Activated T-helper 1 cell treated with anti-CD3 and anti-CD28 coated beads, Interleukin-12 subunit alpha, Interleukin-12 subunit beta, Interleukin-2, Interleukin-4 antibody, amounts not matched to agents 30 ng/mL and 10 ng/mL and 1 ng/mL, durations not matched to agents 14 hours and 24 hours and 36 hours (primary cell): ENCODE measurements around the gene EEF1AKMT3. TPM values are rescaled to one million over a fixed set of nuclear protein-coding genes. Genes with fewer than 3 reads are reported as not detected.
A peak's percentile ranks its signal among the peaks of the same experiment; 100 is the strongest.
"Not testable (repeated sequence)": the region's sequence is repeated elsewhere in the genome, so short reads cannot be mapped to it uniquely, and the experiment has no call there.

Experiments
- DNase-seq: peaks from one replicate; pipeline ENCODE4 v3.0.0; 2021; ENCODE audit warnings: low spot score
- H3K27ac Mint-ChIP-seq: one replicate; pipeline ENCODE4 v1.8.0; 2021; ENCODE audit warnings: mild to moderate bottlenecking, mixed read lengths
- H3K27me3 Mint-ChIP-seq: one replicate; pipeline ENCODE4 v1.8.0; 2022; ENCODE audit warnings: mild to moderate bottlenecking, moderate library complexity, mixed read lengths; ENCODE audit not compliant: insufficient read depth
- H3K36me3 Mint-ChIP-seq: one replicate; pipeline ENCODE4 v1.8.0; 2021; ENCODE audit warnings: low read depth, mixed read lengths
- H3K4me1 Mint-ChIP-seq: one replicate; pipeline ENCODE4 v1.8.0; 2021; ENCODE audit warnings: low read depth, mixed read lengths
- H3K4me3 Mint-ChIP-seq: one replicate; pipeline ENCODE4 v1.8.0; 2021; ENCODE audit warnings: mild to moderate bottlenecking, moderate library complexity, mixed read lengths
- H3K9me3 Mint-ChIP-seq: one replicate; pipeline ENCODE4 v1.8.0; 2021; ENCODE audit warnings: mixed read lengths
- intact Hi-C: fragments of 100-400 bp; cut with micrococcal nuclease; formaldehyde crosslinking; loops from one replicate; pipeline ENCODE4 v1.15.1; 2024
- total RNA-seq: library from RNA; stranded (reverse); gene quantifications from 2 replicates; pipeline ENCODE4 v1.2.3, GENCODE V29; 2022

The EEF1AKMT3 gene
- total RNA-seq, 1 donor from 2014 or later, result 4.5 TPM

GRCh38 chr12:57816001-57816854 lies 43.8 kb downstream of the EEF1AKMT3 start:
- no peak for DNase-seq
- no peak overlapping the region for H3K4me3 Mint-ChIP-seq
- no peaks in the 10 kb centered on the region for H3K27me3 Mint-ChIP-seq
- H3K36me3 Mint-ChIP-seq, result peaks cover 11% of the 10 kb centered on the region
- H3K4me1 Mint-ChIP-seq, result no peaks in the 10 kb centered on the region
- H3K27ac Mint-ChIP-seq, result no peak overlapping the region
- H3K9me3 Mint-ChIP-seq, result no peaks in the 10 kb centered on the region
- intact Hi-C loops, result no loop called here

DNA sequence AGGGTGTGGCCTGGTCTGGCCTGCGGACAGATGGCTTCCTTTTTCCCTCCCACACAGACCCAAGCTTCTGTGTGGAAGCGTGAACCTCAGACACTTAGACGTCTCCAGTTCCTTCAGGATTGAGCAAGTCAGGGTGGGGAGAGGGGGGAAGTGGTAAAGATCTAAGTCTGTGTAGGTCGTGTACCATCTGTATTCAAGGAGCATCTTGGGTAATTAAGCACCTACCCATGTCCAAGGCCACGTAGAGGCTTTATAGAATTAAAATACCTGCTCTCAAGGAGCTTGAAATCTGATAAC lies 44.4 kb downstream of the EEF1AKMT3 start:
- H3K4me1 Mint-ChIP-seq, result no peaks in the 10 kb centered on the region
- DNase-seq, result no peak
- H3K27me3 Mint-ChIP-seq, result no peaks in the 10 kb centered on the region
- H3K36me3 Mint-ChIP-seq, result peaks cover 11% of the 10 kb centered on the region
- no peak overlapping the region for H3K4me3 Mint-ChIP-seq
- no peaks in the 10 kb centered on the region for H3K9me3 Mint-ChIP-seq
- intact Hi-C loops, result no loop called here
- no peak overlapping the region for H3K27ac Mint-ChIP-seq

DNA sequence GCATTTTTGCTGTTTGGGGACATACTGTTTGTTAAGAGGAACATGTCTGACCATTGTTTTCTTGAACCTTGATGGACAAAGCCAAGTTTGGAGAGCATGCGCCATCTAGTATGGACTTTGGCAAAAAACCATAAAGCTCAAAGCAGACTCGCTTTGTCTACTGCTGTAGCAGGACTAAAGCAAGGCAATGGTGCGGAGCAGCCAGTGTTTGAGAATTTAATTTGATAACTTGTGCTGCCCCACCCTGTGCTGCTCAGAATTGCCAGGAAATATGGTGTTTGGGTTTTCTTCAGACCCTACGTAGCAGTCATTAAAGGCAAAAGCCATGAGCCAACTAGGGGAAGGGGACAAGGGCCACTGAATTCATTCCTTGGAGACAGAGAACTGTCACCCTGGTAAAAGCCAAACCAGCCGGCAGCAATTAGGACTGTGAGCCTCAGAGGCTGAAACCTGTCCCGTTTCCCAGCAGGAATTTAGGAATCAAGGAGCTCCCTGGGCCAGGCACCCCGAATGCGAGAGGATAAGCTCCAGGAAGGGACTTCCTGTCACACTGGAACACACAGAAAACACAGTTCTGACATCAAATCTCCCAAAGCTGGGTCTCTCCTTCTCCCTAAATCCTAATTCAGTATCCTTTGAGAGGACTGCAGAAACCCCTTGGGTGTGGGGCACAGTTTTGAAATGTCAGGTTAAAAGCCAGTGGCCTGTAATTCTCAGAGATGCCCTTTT lies 45.0 kb downstream of the EEF1AKMT3 start:
- intact Hi-C loops, result no loop called here
- Mint-ChIP-seq H3K9me3 (no peaks in the 10 kb centered on the region), H3K27ac (no peak overlapping the region), H3K27me3 (no peaks in the 10 kb centered on the region), H3K4me3 (no peak overlapping the region), H3K36me3 (peaks cover 15% of the 10 kb centered on the region), H3K4me1 (no peaks in the 10 kb centered on the region)
- DNase-seq, result no peak

GRCh38 chr12:57817990-57818331 lies 45.5 kb downstream of the EEF1AKMT3 start:
- H3K27ac Mint-ChIP-seq, H3K27me3 Mint-ChIP-seq, H3K4me1 Mint-ChIP-seq, intact Hi-C loops, H3K9me3 Mint-ChIP-seq, H3K4me3 Mint-ChIP-seq, DNase-seq: not testable (repeated sequence)
- H3K36me3 Mint-ChIP-seq, result peaks cover 18% of the 10 kb centered on the region

DNA sequence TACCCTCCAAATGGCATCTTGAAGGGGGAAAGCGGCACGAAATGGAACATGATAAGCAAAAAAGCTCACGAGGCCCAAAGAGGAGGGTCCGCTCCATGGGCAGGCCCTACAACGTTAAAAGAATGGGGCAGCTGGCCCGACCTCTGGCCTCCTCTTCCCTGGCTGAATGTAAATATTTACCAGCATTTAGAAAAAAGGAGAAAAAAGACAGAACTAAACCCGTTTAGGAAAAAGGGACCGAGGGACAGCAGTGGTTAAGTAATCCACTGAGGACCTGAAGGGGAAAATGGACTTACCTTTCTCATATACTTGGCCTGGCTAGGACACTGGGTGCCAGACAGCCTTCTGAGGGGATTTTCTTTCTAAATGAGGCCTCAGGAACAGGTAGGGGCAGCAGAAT lies 47.7 kb downstream of the EEF1AKMT3 start:
- H3K4me3 Mint-ChIP-seq, DNase-seq, H3K9me3 Mint-ChIP-seq, intact Hi-C loops, H3K27ac Mint-ChIP-seq, H3K27me3 Mint-ChIP-seq, H3K4me1 Mint-ChIP-seq: not testable (repeated sequence)
- peaks cover 31% of the 10 kb centered on the region for H3K36me3 Mint-ChIP-seq

DNA sequence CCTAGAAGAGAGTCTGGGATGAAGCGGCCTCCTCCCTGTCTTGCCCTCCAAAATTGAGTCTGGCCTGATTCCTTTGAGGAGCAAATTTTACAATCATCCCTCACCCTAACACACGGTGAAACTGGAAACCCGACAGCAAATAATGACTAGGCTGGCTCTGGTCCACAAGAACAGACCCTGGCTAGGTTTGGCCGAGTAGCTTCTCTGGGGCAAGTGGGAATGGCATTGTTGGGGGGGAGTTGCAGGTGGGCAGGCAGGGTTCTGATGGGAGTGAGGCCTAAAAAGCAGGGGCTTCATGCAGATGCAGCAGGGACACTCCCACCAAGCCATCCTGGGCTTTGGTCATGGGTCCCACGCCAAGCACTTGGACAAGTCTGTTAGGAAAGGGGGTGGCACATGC lies 48.6 kb downstream of the EEF1AKMT3 start:
- H3K36me3 Mint-ChIP-seq, result peaks cover 38% of the 10 kb centered on the region
- DNase-seq, H3K27me3 Mint-ChIP-seq, H3K9me3 Mint-ChIP-seq, H3K27ac Mint-ChIP-seq, H3K4me3 Mint-ChIP-seq, intact Hi-C loops, H3K4me1 Mint-ChIP-seq: not testable (repeated sequence)

DNA sequence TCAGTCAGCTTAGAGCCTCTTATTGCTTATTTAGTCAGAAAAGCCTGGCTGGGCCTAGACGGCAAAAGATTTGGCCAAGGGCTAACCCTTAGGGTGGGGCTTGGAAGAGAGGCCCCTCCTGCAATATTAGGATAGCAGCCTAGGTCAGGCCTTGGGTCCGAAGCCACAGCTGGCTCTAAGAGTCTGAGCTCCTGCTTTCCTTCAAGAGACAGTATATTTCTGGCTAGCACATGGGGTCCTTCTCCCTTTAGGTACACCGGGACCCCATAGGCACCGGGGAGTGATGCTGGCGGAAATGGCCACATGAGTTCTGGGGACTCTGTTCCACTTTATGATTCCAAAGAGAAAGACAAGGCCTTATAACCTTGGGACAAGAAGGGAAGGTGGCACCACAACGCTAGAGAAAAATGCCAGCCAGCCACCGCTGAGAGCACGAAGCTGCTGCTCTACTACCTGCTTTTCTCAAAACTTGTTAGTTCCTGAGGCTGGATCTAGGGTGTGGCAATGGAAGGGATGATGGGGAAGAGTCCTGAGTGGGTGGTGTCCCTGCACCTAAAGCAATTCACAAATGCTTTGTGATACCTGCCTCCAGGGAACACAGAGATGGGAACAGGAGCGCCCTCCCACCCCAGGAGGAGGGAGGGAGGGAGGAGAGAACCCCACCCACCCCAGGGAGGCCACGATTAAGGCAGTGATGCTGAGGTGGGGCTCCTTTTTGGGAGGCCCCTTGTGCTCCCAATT lies 49.2 kb downstream of the EEF1AKMT3 start:
- Mint-ChIP-seq H3K4me1 (no peaks in the 10 kb centered on the region), H3K27me3 (no peaks in the 10 kb centered on the region), H3K36me3 (peaks cover 40% of the 10 kb centered on the region), H3K4me3 (no peak overlapping the region), H3K27ac (no peak overlapping the region), H3K9me3 (no peaks in the 10 kb centered on the region)
- DNase-seq, result no peak
- intact Hi-C loops, result no loop called here

- Mint-ChIP-seq H3K27ac (peak overlapping the region; percentile 25), H3K4me3 (no peak overlapping the region), H3K36me3 (peaks cover 46% of the 10 kb centered on the region), H3K4me1 (no peaks in the 10 kb centered on the region), H3K9me3 (no peaks in the 10 kb centered on the region), H3K27me3 (no peaks in the 10 kb centered on the region)
- no peak for DNase-seq
- intact Hi-C loops, result no loop called here
Observed at GRCh38 chr12:57822392-57823130, 50.1 kb downstream of the EEF1AKMT3 start.

- no peaks in the 10 kb centered on the region for H3K4me1 Mint-ChIP-seq
- no peaks in the 10 kb centered on the region for H3K27me3 Mint-ChIP-seq
- no peak for DNase-seq
- H3K36me3 Mint-ChIP-seq, result peaks cover 46% of the 10 kb centered on the region
- intact Hi-C loops, result no loop called here
- H3K4me3 Mint-ChIP-seq, result no peak overlapping the region
- H3K9me3 Mint-ChIP-seq, result no peaks in the 10 kb centered on the region
- H3K27ac Mint-ChIP-seq, result no peak overlapping the region
Observed at GRCh38 chr12:57823131-57823907, 50.9 kb downstream of the EEF1AKMT3 start.

GRCh38 chr12:57823908-57824640 lies 51.7 kb downstream of the EEF1AKMT3 start:
- no peak overlapping the region for H3K4me3 Mint-ChIP-seq
- intact Hi-C loops, result no loop called here

DNA sequence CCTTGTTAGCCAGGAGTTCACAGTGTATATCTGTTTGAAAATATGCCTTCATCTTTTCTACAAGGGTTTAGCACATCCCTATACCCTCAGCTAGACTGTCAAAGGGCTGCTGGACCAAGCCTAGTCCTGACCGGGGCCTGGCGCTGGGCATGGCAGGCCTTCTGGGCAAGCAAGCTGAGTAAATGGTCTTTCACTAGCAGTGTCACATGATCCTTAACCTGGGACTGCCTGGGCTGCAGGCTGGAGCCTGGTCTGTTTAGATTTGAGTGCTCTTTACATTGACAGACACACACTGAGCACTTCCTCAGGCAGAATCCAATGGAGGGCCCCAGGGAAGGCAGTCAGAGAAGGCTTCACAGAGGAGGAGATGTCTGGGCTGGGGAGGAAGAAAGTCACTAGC lies 53.0 kb downstream of the EEF1AKMT3 start:
- H3K36me3 Mint-ChIP-seq, result peaks cover 46% of the 10 kb centered on the region
- intact Hi-C loops, result no loop called here
- DNase-seq, result no peak

More at GRCh38 chr12:57823908-57824640, 51.7 kb downstream of the EEF1AKMT3 start:
- Mint-ChIP-seq H3K36me3 (peaks cover 44% of the 10 kb centered on the region), H3K9me3 (no peaks in the 10 kb centered on the region), H3K27ac (no peak overlapping the region), H3K27me3 (no peaks in the 10 kb centered on the region), H3K4me1 (no peaks in the 10 kb centered on the region)
- no peak for DNase-seq

More for the DNA sequence above, 53.0 kb downstream of the EEF1AKMT3 start:
- H3K27me3 Mint-ChIP-seq, result no peaks in the 10 kb centered on the region
- H3K4me1 Mint-ChIP-seq, result no peaks in the 10 kb centered on the region
- H3K4me3 Mint-ChIP-seq, result no peak overlapping the region
- H3K27ac Mint-ChIP-seq, result peak overlapping the region; percentile 31
- no peaks in the 10 kb centered on the region for H3K9me3 Mint-ChIP-seq
